Measurements from ENCODE around the gene TCERG1L.
"Not testable (repeated sequence)": the region's sequence is repeated elsewhere in the genome, so short reads cannot be mapped to it uniquely, and the experiment has no call there.

Gene TCERG1L

GRCh38 chr10:131160219-131160875 is 151.2 kb downstream of the TCERG1L start:
- DNase-seq: no peak

- no peak for DNase-seq
Observed at GRCh38 chr10:131159771-131160170, 151.8 kb downstream of the TCERG1L start.

DNA sequence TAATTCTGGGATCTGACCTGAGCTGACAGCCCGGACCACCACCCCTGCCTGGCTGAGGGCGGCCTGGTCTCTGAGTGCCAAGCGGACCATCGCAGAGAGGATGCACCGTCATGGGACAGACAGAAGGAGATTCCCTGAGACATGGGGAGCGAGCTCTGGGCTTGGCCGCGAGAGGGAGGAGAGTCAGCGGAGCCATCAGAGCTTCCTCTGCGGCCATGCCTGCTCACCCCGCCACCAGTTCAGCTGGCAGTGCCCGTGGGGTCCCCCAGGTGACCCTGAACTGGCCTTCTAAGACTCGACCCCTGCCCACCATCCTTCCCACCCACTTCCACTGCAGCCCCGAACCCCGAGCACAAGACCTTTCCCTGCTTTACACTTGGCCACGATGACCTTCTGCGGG is 152.8 kb downstream of the TCERG1L start:
- DNase-seq: no peak

DNA sequence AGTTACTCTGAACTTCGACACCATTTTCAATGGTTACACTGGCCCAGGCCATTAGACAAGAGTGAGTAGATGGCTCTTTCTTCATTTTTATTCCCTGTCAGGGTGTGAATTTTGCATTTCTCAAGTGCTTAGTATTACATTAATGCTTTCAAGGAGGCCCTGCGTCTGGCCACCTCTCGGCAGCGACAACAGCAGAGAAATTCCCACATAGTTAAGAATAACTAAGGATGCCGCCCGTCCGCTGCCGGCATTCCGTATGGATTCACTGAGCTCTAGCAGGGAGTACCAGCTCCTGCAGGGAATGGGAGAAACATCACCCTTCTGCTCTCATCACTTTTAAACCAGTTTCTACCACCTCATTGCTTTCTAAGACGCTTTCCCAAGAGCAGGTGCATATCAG is 153.6 kb downstream of the TCERG1L start:
- no peak for DNase-seq

GRCh38 chr10:131155876-131156230 is 155.7 kb downstream of the TCERG1L start:
- no peak for DNase-seq

DNA sequence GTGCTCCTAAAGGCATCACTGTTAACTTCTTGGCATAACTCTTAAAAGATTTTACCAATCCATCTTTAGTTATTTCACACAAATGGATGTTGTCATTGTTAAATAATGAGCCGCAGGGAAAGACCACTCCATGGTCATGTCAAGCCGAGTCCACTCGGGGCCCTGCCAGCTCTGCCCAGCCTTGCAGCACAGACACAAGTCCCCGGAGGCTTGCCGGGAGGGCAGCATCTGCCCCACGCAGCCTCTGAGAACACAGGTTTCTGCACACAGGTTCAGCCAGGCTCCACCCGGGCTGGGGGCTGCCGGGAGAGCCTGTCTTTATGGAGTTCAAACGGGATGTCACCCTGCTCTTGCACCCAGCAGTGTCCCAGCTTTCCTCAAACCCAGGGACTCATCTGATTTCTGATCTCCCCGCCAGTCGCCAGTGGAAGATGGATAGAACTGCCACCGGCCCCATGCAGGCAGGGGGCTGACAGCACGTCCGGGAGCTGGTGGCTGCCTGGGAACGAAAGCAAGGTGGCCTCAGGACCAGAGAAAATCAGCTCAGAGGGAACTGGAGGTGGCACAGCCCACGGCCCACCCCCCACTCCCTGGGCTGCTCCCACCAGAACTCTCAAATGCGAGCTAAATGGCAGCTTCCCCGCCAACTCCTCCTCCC is 156.2 kb downstream of the TCERG1L start:
- no peak for DNase-seq

GRCh38 chr10:131154306-131155025 is 157.1 kb downstream of the TCERG1L start:
- DNase-seq: no peak

- DNase-seq: not testable (repeated sequence)
Observed at GRCh38 chr10:131152456-131152855, 159.1 kb downstream of the TCERG1L start.

GRCh38 chr10:131150126-131150525 is 161.4 kb downstream of the TCERG1L start:
- no peak for DNase-seq

DNA sequence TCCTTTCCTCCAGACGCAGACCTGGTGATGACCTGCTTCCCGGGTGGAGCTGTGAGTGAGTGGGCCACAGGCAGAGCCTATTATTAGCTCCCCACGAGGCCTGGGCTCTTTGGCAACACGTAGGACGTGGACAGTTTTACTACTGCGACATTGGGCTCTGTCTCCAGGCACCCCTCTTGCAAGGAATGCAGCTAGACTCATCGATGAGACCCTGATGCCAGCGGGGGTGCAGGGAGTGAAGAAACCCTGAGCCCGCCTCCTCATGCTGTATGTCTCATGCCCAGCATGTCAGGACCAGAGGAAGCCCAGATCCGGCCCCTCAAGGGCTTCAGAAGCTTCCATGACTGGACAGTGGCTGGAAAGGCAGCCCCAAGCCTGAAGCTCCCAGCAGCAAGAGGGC is 161.9 kb downstream of the TCERG1L start:
- no peak for DNase-seq

GRCh38 chr10:131149111-131149510 is 162.4 kb downstream of the TCERG1L start:
- no peak for DNase-seq

DNA sequence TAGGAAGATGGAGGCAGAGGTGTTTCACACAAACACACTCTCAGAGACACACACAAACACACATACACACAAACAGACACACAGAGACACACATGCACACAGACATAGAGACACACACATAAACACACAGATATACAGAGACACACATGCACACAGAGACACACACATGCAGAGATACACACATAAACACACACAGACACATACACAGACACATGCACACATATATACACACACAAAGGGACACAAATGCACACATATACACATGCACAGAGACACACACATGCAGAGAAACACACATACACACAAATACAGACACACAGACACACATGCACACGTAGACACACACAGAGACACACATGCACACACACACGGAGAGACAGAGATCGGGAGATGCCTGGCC is 163.3 kb downstream of the TCERG1L start:
- no peak for DNase-seq

DNA sequence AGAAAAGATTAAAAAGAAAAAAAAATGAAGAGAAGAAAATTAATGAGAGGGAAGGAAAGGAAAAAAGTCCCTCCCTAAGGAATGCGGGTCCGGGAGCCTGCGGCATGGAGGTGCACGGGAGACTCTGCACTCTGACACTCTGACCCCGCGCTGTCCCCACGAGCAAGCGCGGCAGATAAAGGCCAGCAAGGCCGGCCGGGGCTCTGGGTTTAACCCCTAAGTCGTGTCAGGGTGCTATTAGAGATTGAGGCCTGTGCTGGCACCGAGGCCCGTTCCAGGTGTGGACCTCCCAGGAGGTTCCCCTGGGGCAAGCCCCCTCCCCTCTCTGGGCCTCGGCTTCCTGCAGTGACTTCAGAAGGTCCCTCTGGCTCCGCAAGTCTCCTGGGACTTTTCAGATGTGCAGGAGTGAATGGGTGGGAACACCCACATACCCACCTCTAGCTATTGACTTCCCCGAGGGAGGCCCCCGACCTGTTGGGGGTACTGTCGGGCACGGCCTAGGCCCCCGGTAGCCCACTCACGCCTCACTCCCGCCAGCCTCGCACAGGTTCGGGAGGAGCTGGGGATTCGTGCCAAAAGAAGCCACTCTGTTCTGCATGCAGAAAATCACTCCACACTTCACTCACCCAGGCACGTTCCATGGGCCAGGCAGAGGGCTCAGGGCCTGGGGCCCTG is 164.1 kb downstream of the TCERG1L start:
- DNase-seq: no peak

GRCh38 chr10:131146790-131147189 is 164.7 kb downstream of the TCERG1L start:
- no peak for DNase-seq

DNA sequence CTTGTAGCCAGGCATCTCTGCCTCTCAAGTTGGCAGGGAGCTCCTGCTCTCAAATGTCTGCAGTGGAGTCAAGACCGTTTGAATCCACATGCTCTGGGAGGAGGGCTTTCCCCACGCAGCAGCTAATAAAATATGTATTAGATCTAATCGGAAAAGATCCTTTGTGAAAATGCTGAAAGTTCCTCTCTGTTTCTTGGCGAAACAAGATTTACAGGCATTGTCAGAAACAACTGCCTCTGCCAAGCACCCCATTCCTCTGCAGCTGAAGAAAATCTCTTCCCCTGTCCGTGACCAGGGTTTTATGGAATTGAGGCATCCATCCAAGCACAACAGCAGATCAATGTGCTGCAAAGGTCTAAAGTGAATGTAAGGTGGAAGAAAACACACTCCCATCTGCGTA is 165.8 kb downstream of the TCERG1L start:
- DNase-seq: no peak

GRCh38 chr10:131144711-131145375 is 166.7 kb downstream of the TCERG1L start:
- no peak for DNase-seq

- no peak for DNase-seq
Observed at GRCh38 chr10:131144196-131144595, 167.3 kb downstream of the TCERG1L start.

DNA sequence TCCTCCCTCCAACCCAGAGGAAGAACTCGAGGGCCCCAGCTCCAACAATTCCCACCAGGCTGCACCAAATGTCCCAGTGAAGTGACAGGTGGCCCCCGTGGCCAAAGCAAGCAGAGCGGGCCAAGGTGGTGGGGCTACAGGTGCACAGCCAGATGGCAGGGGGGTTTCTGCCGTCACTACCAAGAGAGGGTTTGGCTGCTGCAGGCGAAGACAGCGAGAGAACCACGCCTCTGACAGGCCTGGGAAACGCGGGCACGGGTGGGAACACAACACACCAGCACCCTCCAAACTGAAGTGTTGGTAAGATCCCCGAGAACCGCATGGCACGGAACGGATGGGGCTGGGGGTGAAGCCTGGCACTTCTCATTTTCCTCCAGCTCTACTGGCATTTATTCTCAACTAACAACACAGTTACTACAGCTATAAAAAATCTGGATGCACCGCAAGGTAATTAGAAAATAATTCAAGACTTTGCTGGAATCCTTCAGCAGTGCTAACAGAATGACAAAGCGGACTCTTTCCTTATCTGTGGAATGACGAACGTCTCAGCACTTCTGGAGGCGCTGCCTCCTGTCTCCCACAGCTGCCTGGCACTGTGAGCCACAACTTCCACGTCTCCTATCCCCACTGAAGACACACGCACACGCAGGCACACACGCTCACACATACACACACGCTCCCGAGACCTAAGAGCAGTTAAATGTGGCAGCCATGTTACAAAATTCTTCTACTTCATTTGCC is 167.9 kb downstream of the TCERG1L start:
- DNase-seq: no peak

GRCh38 chr10:131142517-131143380 is 168.8 kb downstream of the TCERG1L start:
- no peak for DNase-seq

DNA sequence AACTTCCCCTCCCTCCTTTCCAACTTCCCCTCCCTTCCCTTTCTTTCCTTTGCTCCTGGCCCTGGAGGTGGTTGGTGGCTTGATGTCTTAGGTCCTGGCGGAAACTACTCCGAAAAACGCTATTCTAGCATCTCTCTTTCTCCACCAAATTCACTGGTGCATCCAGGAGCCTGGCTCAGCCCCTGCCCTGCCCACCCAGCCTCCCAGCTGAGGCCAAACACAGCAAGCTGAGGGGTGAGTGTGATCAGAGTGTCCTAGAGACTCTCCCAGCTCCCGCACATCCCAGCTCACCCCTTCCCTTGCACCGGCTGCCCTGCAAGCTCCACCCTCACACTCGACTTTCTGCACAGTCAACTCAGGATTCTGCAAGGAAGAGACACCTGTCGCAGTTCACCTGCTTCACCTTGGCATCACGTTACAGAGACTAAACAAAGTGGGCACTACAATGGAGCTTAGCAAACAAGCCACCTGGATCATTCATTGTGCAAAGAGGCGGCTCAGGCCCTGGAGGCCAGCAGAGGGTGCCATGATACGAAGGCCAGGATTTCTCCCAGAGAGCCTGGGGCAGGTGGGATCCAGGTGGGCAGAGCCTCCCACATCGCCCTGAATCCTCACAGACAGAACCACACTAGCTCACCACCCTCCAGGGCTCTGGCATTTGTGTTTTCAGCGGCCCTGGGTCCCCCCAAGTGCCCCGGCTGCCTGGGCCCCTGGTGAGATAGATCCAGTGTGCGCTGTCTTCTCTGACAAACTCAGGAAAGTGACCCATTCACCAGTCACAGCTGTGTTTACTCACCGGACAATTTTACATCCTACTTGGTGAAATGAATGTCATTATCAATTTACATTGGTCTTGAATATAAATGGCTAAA is 169.6 kb downstream of the TCERG1L start:
- DNase-seq: no peak
